HG03457 (cell line): Measurements from ENCODE around the gene ALKBH5.

ENCODE experiments used
- ATAC-seq: cut with Tn5 transposase; IDR thresholded peaks from one replicate; pipeline ENCODE4 v1.9.1; 2021; ENCODE audit warnings: moderate number of reproducible peaks; ENCODE audit not compliant: unreplicated experiment

Gene ALKBH5

DNA sequence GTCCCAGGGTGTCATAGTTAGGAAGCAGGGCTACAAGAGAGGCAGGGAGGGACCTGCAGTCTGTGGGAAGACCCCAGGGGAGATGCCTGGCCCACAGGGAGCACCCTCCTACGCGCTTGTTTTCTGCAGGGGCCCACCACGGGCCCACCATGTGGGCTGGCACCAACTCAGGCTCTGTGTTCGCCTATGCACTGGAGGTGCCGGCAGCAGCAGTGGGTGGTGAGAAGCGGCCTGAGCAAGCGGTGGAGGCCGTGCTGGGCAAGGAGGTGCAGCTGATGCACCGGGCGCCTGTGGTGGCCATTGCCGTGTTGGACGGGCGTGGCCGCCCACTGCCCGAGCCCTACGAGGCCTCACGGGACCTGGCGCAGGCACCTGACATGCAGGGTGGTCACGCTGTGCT is 56.8 kb downstream of the ALKBH5 start:
- no peak for ATAC-seq

DNA sequence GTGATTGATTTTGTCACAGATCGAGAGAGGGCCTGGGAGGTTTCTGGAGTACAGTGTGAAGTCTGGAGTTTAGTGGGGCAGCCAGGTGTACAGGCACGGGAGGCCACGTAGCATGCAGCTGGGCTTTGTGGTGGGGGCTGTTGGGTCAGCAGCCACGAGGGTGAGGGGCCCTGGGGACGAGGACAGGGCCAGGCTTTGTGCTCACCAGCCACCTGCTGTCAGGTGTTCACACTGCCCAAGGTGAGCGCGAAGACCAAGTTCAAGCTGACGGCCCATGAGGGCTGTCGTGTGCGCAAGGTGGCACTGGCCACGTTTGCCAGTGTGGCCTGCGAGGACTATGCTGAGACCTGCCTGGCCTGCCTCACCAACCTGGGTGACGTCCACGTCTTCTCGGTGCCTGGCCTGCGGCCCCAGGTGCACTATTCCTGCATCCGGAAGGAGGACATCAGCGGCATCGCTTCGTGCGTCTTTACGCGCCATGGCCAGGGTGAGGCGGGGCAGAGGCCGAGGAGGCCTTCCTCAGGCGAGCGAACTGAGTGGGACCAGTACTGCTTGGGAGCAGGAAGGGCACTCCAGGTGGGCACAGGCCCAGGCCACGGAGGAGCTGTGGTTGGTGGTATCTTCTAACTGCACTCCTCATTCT is 57.7 kb downstream of the ALKBH5 start:
- no peak for ATAC-seq

DNA sequence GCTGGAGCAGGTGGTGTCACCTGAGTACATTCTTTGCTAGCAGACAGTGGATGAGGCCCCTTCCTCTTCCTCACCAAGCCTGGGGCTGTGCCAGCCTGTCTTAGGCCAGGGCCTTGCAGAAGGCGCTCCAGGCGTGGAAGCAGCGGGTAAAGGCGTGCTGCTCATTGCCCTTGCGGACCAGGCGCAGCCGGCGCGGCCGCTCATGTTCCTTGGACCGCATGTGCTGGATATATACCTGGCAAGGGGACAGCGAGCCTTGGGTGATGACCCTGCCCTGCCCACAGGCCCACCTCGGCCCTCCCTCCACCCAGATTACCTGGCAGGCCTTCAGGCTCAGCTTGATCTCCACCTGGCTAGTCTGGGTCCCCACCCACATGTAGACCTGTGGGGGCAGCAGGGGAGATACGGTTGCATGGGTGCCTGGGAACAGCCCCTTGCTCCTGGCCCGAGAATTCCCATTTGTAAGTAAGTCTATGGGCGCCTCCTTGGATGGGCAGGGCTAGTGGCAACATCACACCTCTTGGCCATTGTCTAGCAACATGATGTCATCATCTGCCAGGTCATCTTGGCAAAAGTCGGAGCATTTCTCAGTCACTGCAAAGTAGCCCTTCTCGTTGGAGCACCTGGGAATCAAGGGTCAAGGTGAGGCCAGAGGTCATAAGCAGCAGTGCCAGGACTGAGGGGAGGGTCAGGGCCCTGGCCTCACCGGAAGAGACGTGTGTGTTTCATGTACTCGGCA is 61.6 kb downstream of the ALKBH5 start:
- ATAC-seq: no peak

- no peak for ATAC-seq
Observed at GRCh38 chr17:18246109-18246725, 62.6 kb downstream of the ALKBH5 start.

- ATAC-seq: no peak
Observed at GRCh38 chr17:18246880-18247612, 63.4 kb downstream of the ALKBH5 start.

- ATAC-seq: no peak
Observed at GRCh38 chr17:18247613-18248001, 64.0 kb downstream of the ALKBH5 start.

DNA sequence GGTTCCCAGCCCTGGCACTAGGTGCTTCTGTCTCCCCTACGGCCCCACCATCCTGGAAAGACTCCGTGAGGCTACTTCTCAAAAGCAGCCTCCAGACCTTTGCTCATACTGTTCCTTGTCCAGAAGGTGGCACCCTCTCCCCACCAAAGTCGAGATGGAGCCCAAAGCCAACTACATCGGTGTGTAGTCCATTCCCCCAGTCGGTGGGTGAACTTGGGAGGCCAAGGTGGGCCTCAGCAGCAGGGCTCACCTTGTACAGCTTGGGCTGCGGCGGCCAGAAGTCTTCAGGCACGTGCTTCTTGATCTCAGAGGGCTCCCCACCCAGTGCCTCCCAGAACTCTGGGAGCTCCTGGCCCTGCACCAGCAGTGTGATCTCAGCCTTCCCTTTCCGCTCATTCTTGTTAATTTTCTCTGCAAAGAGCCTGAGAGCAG is 64.7 kb downstream of the ALKBH5 start:
- ATAC-seq: no peak

DNA sequence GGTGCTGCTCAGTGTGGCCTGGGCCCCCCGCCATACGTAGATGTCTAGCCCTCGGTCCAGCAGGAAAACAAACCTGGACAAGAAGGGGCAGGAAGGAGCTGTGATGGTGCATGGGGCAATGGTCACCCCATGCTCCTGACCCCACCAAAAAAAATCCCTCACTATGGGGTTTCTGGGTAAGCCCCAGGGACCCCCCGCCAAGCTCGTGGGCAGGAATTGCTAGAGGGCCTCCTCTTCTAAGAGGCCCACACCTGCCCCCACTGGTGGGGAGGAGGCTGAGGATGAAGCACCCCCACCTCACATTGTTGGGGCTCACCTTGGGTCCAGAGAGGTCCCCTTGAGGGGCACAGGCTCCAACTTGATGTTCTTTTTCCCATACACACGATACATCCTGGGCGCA is 65.2 kb downstream of the ALKBH5 start:
- no peak for ATAC-seq

DNA sequence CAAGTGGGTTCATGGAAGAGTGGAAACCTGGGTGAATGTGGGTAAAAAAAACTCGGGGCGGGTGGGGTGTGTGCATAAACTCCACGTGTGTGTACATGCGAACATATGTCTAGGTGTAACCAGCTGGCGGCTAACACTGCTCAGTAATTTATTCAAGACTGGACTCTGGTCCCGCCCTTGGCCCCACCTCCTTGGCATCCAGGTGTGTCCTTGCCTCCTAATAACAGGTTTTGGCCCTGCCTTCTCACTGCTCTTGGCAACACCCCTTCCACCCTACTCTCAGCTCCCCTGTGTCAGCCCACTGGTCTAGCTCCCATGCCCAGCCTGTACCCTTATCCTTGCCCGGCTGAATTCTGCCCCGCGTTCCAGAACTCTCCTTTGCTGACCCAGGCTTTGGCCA is 66.6 kb downstream of the ALKBH5 start:
- ATAC-seq: no peak

- no peak for ATAC-seq
Observed at GRCh38 chr17:18250708-18251107, 67.1 kb downstream of the ALKBH5 start.

- no peak for ATAC-seq
Observed at GRCh38 chr17:18251204-18251603, 67.6 kb downstream of the ALKBH5 start.

DNA sequence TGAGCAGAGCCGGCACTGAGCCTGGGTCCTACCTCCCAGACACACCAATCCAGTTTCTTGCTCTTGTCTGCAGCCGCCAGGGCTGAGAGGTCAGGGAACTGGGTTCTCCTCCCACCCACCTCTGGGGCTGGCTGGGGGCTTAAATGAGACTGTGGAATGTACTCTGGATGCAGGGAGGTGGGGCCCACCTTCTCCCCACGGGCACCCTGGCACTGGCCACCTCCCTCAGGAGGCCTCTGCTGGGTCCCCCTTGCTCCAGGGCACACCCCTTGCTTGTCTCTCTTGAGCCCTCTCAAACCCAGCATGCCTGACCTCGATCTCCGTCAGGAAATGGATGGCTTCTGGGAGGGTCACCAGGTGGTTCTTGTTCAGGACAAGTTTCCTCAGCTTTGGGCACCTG is 68.5 kb downstream of the ALKBH5 start:
- no peak for ATAC-seq

GRCh38 chr17:18253187-18253884 is 69.7 kb downstream of the ALKBH5 start:
- no peak for ATAC-seq

- ATAC-seq: no peak
Observed at GRCh38 chr17:18253947-18254821, 70.6 kb downstream of the ALKBH5 start.

DNA sequence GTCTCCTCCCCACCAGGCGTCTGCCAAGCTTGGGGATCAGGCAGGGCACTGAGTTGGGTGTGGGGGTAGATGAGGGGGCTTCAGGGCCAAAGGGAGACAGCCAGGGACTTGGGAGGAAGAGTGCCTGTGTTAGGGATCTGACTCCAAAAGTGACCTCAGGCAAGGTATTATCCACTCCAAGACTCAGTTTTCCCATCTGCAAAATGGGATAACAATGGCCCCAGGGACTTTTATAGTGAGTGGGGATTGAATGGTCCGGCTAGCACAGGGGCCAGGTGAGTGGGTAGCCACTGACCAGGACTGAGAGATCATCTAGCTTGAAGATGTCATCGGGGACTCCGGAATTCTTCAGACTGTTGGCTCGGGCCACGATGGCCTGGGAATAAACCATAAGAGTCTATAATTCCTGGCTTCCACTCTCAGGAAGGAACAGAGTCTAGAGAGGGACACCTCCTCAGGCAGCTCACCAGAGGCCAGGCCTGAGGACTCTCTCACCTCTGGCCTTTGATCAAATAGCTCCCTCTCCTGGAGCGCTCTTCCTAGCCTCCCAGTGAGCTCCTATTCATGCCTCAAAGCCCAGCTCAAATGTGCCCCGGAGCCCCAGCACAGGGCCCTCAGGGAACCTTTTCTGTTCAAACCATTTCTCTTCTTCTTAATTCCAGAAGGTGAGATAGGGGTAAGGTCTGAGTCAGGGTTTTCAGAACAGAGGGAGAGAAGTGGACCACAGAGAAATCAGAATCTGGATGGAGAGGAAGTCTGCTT is 71.4 kb downstream of the ALKBH5 start:
- ATAC-seq: no peak

- no peak for ATAC-seq
Observed at GRCh38 chr17:18256351-18256750, 72.7 kb downstream of the ALKBH5 start.

DNA sequence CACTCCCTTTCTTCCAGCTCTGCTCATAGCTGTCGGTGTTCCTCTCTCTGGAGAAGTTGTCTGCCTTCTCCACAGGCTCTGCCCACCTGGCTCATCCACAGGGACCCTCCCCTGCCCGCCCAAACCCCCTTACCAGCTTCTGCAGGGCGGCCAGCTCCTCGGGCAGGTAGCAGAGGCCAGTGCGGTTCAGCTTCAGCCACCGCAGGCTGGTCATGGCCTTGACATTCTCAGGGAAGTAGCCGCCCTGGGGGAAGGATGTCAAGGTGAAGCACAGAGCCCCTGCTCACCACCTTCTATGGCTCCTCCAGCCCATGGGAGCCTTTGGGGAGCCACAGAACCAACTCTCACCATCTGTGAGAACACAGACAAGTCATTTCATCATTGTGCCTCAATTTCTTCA is 73.1 kb downstream of the ALKBH5 start:
- ATAC-seq: no peak

DNA sequence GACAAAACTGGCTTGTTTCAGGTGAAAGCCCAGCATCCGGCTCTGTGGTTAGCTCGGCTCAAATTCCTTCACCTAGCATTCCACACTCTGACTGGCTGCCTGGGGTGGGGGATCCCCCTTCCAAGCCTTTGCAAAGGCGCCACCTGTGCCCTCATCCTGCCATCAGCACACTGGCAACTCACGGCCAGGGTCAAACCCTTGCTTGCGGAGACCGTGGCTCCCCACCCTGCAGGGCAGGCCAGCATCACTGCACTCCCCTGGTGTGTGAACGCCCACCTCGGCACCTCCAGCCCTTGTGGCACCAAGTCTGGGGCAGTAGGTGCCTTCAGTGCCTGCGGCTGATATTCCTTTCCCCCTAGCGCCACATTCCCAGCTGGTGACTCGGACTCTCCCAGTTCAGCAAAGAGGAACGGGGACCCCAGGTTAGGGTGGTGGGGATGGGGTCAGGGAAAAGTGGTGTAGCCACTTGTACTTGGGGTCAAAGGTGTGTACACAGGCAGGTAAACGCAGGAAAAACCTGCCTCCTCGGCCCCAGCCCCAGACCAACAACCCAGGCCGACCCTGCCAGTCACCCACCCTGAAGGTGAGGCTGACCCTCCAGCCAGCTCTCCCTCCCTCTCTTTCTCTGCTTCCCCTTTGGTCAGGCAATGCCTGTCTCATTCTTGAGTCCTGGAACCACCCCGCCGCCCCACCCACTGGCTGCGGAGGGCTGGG is 73.8 kb downstream of the ALKBH5 start:
- ATAC-seq: no peak

DNA sequence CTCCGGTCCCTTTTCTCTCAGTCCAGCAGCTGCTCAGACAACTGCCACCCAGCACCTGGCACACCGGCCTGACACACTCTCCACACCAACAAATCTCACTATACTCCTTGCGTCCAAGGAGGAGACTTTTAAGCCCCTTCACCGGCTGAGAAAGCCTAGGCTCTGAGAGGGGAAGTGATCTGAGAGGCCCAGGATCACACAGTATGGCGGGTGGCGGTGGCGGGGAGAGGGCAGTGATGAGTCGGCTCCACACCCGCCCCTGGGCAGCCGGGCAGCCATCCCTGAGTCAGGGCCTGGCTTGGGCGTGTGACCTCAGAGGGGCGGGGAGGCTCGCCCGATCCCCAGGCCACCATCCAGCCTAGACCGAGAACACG is 74.3 kb downstream of the ALKBH5 start:
- ATAC-seq: no peak
